A549 treated with AZD2906 at 1 μM for 4 hours (cell line): ENCODE measurements around the gene RORB. TPM values are rescaled to one million over a fixed set of nuclear protein-coding genes. Genes with fewer than 3 reads are reported as not detected.

Experiments used
- total RNA-seq: library from RNA; stranded (reverse); fragments of 200-300 nt; extraction: Qiagen RNA extraction; gene quantifications from 5 replicates; pipeline ENCODE4 v1.2.3, GENCODE V29; 2022

The RORB gene
- total RNA-seq: 0.01 TPM in 1 of 5 replicates, not detected in the others

GRCh38 chr9:74496819-74497747, at the start of gene RORB:
TSS of gene RORB (plus strand) at chr9:74497335. CDS start at chr9:74497977, 642 bp downstream.

